Endothelial cell of umbilical vein (primary cell): ENCODE data around the gene CPSF2.

Experiments used
- CTCF ChIP-seq, 2 donors: IDR thresholded peaks; 1 replicate in 1 of 2; 2 replicates in 1 of 2; pipeline ENCODE4 v1.5.1; 2011; ENCODE audit warnings: low read length in 2 of 2, mild to moderate bottlenecking in 2 of 2, moderate library complexity in 2 of 2, control low read depth in 1 of 2, inconsistent platforms in 1 of 2, low read depth in 1 of 2; ENCODE audit not compliant: insufficient read depth in 1 of 2; ENCODE audit errors: extremely low read depth in 1 of 2
- EZH2 ChIP-seq: IDR thresholded peaks from 2 replicates; pipeline ENCODE4 v1.6.1; 2012; ENCODE audit warnings: borderline replicate concordance, low read depth, mild to moderate bottlenecking, moderate library complexity, low read length, inconsistent platforms; ENCODE audit not compliant: severe bottlenecking
- JUN ChIP-seq: IDR thresholded peaks from 2 replicates; pipeline ENCODE4 v1.6.1; 2011; ENCODE audit warnings: borderline replicate concordance, low read depth; ENCODE audit not compliant: insufficient read length, insufficient read depth
- MAX ChIP-seq: IDR thresholded peaks from 2 replicates; pipeline ENCODE4 v1.6.1; 2011; ENCODE audit not compliant: insufficient read depth, insufficient read length
- POLR2A ChIP-seq: IDR thresholded peaks from 2 replicates; pipeline ENCODE4 v1.6.1; 2012; ENCODE audit warnings: low read depth, mild to moderate bottlenecking, control low read depth, low read length
- POLR2AphosphoS5 ChIP-seq: IDR thresholded peaks from 2 replicates; pipeline ENCODE4 v1.6.1; 2012; ENCODE audit warnings: low read depth, mild to moderate bottlenecking, control low read depth, low read length, moderate library complexity; ENCODE audit not compliant: insufficient read depth

GRCh38 chr14:92143962-92144361 is 22.2 kb downstream of the CPSF2 start:
- TF ChIP-seq CTCF (IDR thresholded peaks at IDR 0.05; ENCODE audit: extremely low read depth in 1 of 2, insufficient read depth in 1 of 2, low read depth in 1 of 2, low read length in 2 of 2) = no peak
- TF ChIP-seq MAX = no peak
- TF ChIP-seq JUN = no peak
- no peak for TF ChIP-seq POLR2AphosphoS5
- no peak for TF ChIP-seq POLR2A
- TF ChIP-seq EZH2 = no peak
